Cardiac muscle cell (in vitro differentiated cells and primary cell): ENCODE measurements around the gene NECAB2. TPM values are rescaled to one million over a fixed set of nuclear protein-coding genes. Genes with fewer than 3 reads are reported as not detected.
A peak's percentile ranks its signal among the peaks of the same experiment; 100 is the strongest.

Source experiments
- DNase-seq, 2 donors: peaks; one replicate each; pipeline versions ENCODE4 v3.0.0 to v3.0.0-alpha.2; 2010 to 2017; ENCODE audit warnings: low read depth in 1 of 2, low spot score in 1 of 2
- H3K27ac ChIP-seq: fragments of 200-600 bp; sonication (generic); 2 replicates; pipeline ENCODE4 v1.5.1; 2016
- H3K27me3 ChIP-seq: fragments of 200-600 bp; sonication (generic); 2 replicates; pipeline ENCODE4 v1.6.0; 2016; ENCODE audit warnings: control low read depth
- H3K36me3 ChIP-seq: fragments of 200-600 bp; sonication (generic); 2 replicates; pipeline ENCODE4 v1.5.1; 2016; ENCODE audit warnings: control low read depth
- H3K4me1 ChIP-seq: fragments of 200-600 bp; sonication (generic); 2 replicates; pipeline ENCODE4 v1.8.1; 2017; ENCODE audit warnings: low read depth, mild to moderate bottlenecking, mixed run types
- H3K4me3 ChIP-seq: fragments of 200-600 bp; sonication (generic); 2 replicates; pipeline ENCODE4 v1.5.1; 2016; ENCODE audit warnings: mild to moderate bottlenecking
- H3K9me3 ChIP-seq: fragments of 200-600 bp; sonication (generic); 2 replicates; pipeline ENCODE4 v1.5.1; 2017; ENCODE audit warnings: low read depth, mild to moderate bottlenecking, control low read depth
- CTCF ChIP-seq: IDR thresholded peaks from 2 replicates; pipeline ENCODE4 v1.5.1; 2012; ENCODE audit warnings: low read depth, mild to moderate bottlenecking, low read length
- polyA plus RNA-seq: library from polyadenylated mRNA; unstranded; fragments of >200 nt; fragmentation: Nextera tagmentation; extraction: Ambion mirVana; gene quantifications from 2 replicates; pipeline ENCODE4 v1.2.1, GENCODE V29; 2016
- total RNA-seq: library from RNA; depleted of rRNA; stranded (reverse); fragments of >200 nt; gene quantifications from 2 replicates; pipeline ENCODE4 v1.2.3, GENCODE V29; 2016

NECAB2 gene
- total RNA-seq (0.63 and 2.7 TPM in 2 replicates), polyA plus RNA-seq (0.90 and 2.2 TPM in 2 replicates)

GRCh38 chr16:83967838-83968305 lies at the start of gene NECAB2:
Gene NECAB2 (plus strand): TSS chr16:83968244. CDS start chr16:83968649, 405 bp downstream.
- peak within 1 kb of the TSS; percentile 44 for H3K4me3 ChIP-seq
- peak; percentile 36 to 72 for DNase-seq
- H3K4me1 ChIP-seq: no peaks in the 10 kb centered on the region
- peak; percentile 49 for TF ChIP-seq CTCF
- peaks cover 12% of the 10 kb centered on the region for H3K27me3 ChIP-seq
- H3K9me3 ChIP-seq: no peaks in the 10 kb centered on the region
- H3K27ac ChIP-seq: no peak within 1 kb of the TSS
- no peaks in the 10 kb centered on the region for H3K36me3 ChIP-seq

- no peak overlapping the region for H3K4me3 ChIP-seq
- peaks cover 6% of the 10 kb centered on the region for H3K36me3 ChIP-seq
- no peak for DNase-seq
- H3K27ac ChIP-seq: no peak overlapping the region
- H3K27me3 ChIP-seq: no peaks in the 10 kb centered on the region
- no peaks in the 10 kb centered on the region for H3K9me3 ChIP-seq
- TF ChIP-seq CTCF: no peak
- H3K4me1 ChIP-seq: no peaks in the 10 kb centered on the region
These were observed 47.1 kb upstream of the NECAB2 start for GRCh38 chr16:83920894-83921491.

- Histone ChIP-seq H3K4me1 (no peaks in the 10 kb centered on the region), H3K27ac (no peak overlapping the region), H3K9me3 (no peaks in the 10 kb centered on the region), H3K36me3 (peaks cover 6% of the 10 kb centered on the region), H3K4me3 (no peak overlapping the region), H3K27me3 (no peaks in the 10 kb centered on the region)
- no peak for DNase-seq
- no peak for TF ChIP-seq CTCF
These were observed 44.3 kb upstream of the NECAB2 start for GRCh38 chr16:83923581-83924365.

- H3K27me3 ChIP-seq: no peaks in the 10 kb centered on the region
- TF ChIP-seq CTCF: no peak
- H3K4me3 ChIP-seq: no peak overlapping the region
- H3K9me3 ChIP-seq: no peaks in the 10 kb centered on the region
- H3K4me1 ChIP-seq: no peaks in the 10 kb centered on the region
- peaks cover under 1% of the 10 kb centered on the region for H3K36me3 ChIP-seq
- DNase-seq: no peak
- H3K27ac ChIP-seq: no peak overlapping the region
These were observed 43.4 kb upstream of the NECAB2 start for GRCh38 chr16:83924686-83925085.

- TF ChIP-seq CTCF: no peak
- H3K27me3 ChIP-seq: no peaks in the 10 kb centered on the region
- no peaks in the 10 kb centered on the region for H3K9me3 ChIP-seq
- no peaks in the 10 kb centered on the region for H3K4me1 ChIP-seq
- H3K27ac ChIP-seq: no peak overlapping the region
- H3K4me3 ChIP-seq: no peak overlapping the region
- H3K36me3 ChIP-seq: no peaks in the 10 kb centered on the region
- DNase-seq: no peak
These were observed 42.7 kb upstream of the NECAB2 start for GRCh38 chr16:83925095-83925905.
